GM19023 (cell line): ENCODE results near the gene DMGDH.

Source experiments
- ATAC-seq: cut with Tn5 transposase; IDR thresholded peaks from one replicate; pipeline ENCODE4 v1.9.1; 2021; ENCODE audit warnings: mild to moderate bottlenecking, moderate library complexity; ENCODE audit not compliant: unreplicated experiment

Gene DMGDH

GRCh38 chr5:78979909-78980308 lies 89.6 kb downstream of the DMGDH start:
- ATAC-seq = no peak

DNA sequence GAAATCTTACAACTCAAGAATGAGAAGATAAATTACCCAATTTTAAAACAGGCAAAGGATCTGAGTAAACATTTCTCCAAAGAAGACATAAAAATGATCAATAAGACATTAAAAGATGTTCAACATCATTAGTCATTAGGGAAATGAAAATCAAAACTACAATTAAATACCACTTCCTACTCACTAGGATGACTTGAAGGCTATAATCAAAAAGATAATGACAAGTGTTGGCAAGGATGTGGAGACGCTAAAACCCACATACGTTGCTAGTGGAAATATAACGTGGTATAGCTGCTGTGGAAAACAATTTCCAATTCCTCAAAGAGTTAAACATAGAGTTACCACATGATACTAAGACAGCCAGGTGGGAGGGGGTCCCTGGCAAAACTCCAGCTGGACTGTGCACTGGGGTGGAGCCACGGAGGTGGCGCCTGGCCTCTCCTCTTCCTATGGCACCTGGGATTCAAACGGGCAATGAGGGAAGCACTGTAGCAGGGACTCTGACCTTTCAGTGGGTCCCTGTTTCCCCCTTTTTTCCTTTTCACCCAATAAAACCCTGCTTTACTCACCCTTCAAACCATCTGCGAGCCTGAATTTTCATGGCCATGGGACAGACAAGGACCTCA lies 90.2 kb downstream of the DMGDH start:
- ATAC-seq = no peak

GRCh38 chr5:78975035-78975434 lies 94.4 kb downstream of the DMGDH start:
- ATAC-seq = no peak

GRCh38 chr5:78974601-78975000 lies 94.9 kb downstream of the DMGDH start:
- ATAC-seq = no peak

- no peak for ATAC-seq
Measured at GRCh38 chr5:78974011-78974410, 95.5 kb downstream of the DMGDH start.

DNA sequence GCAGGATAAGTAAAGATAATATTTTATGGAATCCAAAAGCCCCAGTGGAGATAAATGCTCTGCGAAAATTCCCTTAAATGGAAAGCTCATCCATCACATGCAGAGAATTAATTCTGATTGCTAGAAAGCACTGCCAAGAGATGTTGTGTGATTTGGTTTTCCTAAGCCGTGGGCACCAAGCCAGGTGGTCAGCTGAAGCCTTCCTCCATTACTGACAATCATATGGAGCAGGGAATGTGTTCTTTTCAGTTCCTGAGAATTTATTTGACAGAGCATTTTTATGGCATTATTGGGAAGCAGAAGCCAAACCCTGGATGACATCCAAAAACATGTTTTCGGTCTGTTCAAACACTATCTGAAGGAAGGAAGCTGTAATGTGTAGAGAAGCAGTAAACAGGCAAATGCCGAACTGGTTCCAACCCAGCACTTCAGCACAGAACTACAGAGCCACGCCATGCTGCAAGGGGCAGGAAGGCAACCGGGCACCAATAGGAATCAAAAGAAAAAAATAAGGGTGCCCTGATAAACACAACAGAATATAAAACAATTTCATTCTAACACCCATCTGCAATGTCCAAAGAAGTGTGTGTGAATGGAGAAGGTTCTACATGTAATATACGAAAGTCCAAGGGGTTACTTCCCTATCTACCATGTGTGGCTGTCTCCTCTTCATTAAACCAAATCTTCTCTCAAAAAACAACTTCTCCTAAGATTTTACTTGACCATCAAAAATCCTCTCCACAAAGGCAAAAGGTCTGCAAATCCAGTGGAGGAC lies 96.6 kb downstream of the DMGDH start:
- ATAC-seq = no peak

- no peak for ATAC-seq
Measured at GRCh38 chr5:78971998-78972397, 97.5 kb downstream of the DMGDH start.

DNA sequence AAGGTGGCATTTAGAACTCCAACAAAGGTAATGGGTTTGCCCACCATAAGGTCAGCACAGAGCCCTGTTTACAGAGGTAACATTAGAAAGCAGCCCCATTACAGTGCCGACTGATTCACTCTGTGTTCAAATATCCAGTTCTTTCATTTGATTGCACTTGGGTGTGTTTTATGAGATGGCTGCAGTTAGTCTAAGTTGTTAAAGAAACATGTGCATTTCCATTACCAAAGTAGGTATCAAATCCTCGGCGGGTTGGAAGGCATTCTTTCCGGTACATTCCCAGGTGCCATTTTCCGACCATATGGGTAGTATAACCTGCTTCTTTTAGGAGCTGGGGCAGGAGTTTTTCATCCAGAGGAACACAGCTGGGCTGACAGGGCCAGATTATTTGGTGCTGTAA lies 100.7 kb downstream of the DMGDH start:
- no peak for ATAC-seq

GRCh38 chr5:78964889-78965288 lies 104.6 kb downstream of the DMGDH start:
- no peak for ATAC-seq

DNA sequence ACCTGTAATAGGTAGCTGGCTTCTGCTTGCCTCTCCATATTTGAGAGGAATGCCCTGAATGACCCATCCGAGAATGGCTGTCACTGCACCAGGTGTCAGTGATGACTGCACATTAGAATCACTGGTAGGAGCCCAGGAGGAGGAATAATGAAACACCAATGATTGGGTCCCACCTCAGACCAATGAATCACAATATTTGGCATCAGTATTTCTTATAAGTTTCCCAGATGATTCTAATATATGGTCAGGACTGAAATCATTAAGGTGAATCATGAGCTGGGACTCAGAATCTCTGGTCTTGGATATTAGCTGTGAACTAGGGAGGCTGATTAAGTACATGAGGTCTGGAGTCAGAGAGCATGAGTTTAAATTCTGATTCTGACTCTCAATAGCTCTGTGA lies 107.7 kb downstream of the DMGDH start:
- no peak for ATAC-seq

- no peak for ATAC-seq
Measured at GRCh38 chr5:78959767-78960166, 109.7 kb downstream of the DMGDH start.

GRCh38 chr5:78958672-78959445 lies 110.6 kb downstream of the DMGDH start:
- ATAC-seq = no peak

GRCh38 chr5:78956901-78957300 lies 112.6 kb downstream of the DMGDH start:
- ATAC-seq = no peak

- ATAC-seq = peak; percentile 48
Measured at GRCh38 chr5:78953092-78953800, 116.2 kb downstream of the DMGDH start.
